Colon (tissue), 2 donors: ENCODE results near the gene DLGAP5.

Experiments
- FAIRE-seq: peaks from 2 replicates; lab custom pipeline; 2012; peaks lifted over from hg19 to GRCh38; lab: Jason Lieb, UNC
- donor health status: control.
- donor health status: control.

The DLGAP5 gene

GRCh38 chr14:55188686-55189295 is 2.6 kb downstream of the DLGAP5 start:
- no peak for FAIRE-seq

GRCh38 chr14:55180434-55180833 is 11.0 kb downstream of the DLGAP5 start:
- no peak for FAIRE-seq

- FAIRE-seq = no peak
Observed at GRCh38 chr14:55180006-55180405, 11.4 kb downstream of the DLGAP5 start.

- FAIRE-seq = no peak
Observed at GRCh38 chr14:55170526-55170925, 20.9 kb downstream of the DLGAP5 start.

GRCh38 chr14:55160989-55161388 is 30.4 kb downstream of the DLGAP5 start:
- no peak for FAIRE-seq

GRCh38 chr14:55158412-55158811 is 33.0 kb downstream of the DLGAP5 start:
- no peak for FAIRE-seq

GRCh38 chr14:55157080-55157479 is 34.3 kb downstream of the DLGAP5 start:
- no peak for FAIRE-seq

- FAIRE-seq = no peak
Observed at GRCh38 chr14:55153951-55154350, 37.4 kb downstream of the DLGAP5 start.

GRCh38 chr14:55152052-55152753 is 39.2 kb downstream of the DLGAP5 start:
- no peak for FAIRE-seq

- FAIRE-seq = no peak
Observed at GRCh38 chr14:55151601-55152000, 39.8 kb downstream of the DLGAP5 start.

GRCh38 chr14:55146425-55146824 is 45.0 kb downstream of the DLGAP5 start:
- FAIRE-seq = no peak

GRCh38 chr14:55142466-55142865 is 48.9 kb downstream of the DLGAP5 start:
- FAIRE-seq = no peak

- FAIRE-seq = no peak
Observed at GRCh38 chr14:55141825-55142224, 49.6 kb downstream of the DLGAP5 start.

- FAIRE-seq = no peak
Observed at GRCh38 chr14:55139696-55140509, 51.5 kb downstream of the DLGAP5 start.

GRCh38 chr14:55139141-55139540 is 52.2 kb downstream of the DLGAP5 start:
- no peak for FAIRE-seq

GRCh38 chr14:55138091-55138490 is 53.3 kb downstream of the DLGAP5 start:
- FAIRE-seq = no peak

GRCh38 chr14:55136885-55137786 is 54.2 kb downstream of the DLGAP5 start:
- no peak for FAIRE-seq

GRCh38 chr14:55136241-55136640 is 55.1 kb downstream of the DLGAP5 start:
- no peak for FAIRE-seq

- no peak for FAIRE-seq
Observed at GRCh38 chr14:55133416-55133815, 58.0 kb downstream of the DLGAP5 start.

GRCh38 chr14:55131370-55132137 is 59.8 kb downstream of the DLGAP5 start:
- FAIRE-seq = no peak

GRCh38 chr14:55130196-55130550 is 61.2 kb downstream of the DLGAP5 start:
- no peak for FAIRE-seq
